Transverse colon (tissue), 4 donors: ENCODE data around the gene STK11IP. TPM values are rescaled to one million over a fixed set of nuclear protein-coding genes. Genes with fewer than 3 reads are reported as not detected.
A peak's percentile ranks its signal among the peaks of the same experiment; 100 is the strongest.

Experiments
- DNase-seq: peaks from one replicate; pipeline ENCODE4 v3.0.0-alpha.2; 2019
- H3K27ac ChIP-seq, 4 donors: fragments of 200-600 bp; sonication (generic); 2 replicates each; pipeline ENCODE4 v1.5.1; 2016 to 2018; ENCODE audit warnings: inconsistent platforms in 4 of 4
- H3K27me3 ChIP-seq: fragments of 200-600 bp; sonication (generic); 2 replicates; pipeline ENCODE4 v1.5.1; 2017; ENCODE audit warnings: inconsistent platforms
- H3K36me3 ChIP-seq, 4 donors: fragments of 200-600 bp; sonication (generic); 2 replicates each; pipeline ENCODE4 v1.5.1; 2017 to 2019; ENCODE audit warnings: inconsistent platforms in 4 of 4
- H3K4me1 ChIP-seq, 4 donors: fragments of 200-600 bp; sonication (generic); 2 replicates each; pipeline ENCODE4 v1.5.1; 2017 to 2020; ENCODE audit warnings: inconsistent platforms in 4 of 4
- H3K4me3 ChIP-seq, 4 donors: fragments of 200-600 bp; sonication (generic); 1 replicate in 1 of 4; 2 replicates in 3 of 4; pipeline versions ENCODE4 v1.5.1 to v1.6.1; 2017 to 2019; ENCODE audit warnings: inconsistent platforms in 4 of 4
- H3K9me3 ChIP-seq, 2 donors: fragments of 200-600 bp; sonication (generic); 2 replicates each; pipeline ENCODE4 v1.5.1; 2017 to 2019; ENCODE audit warnings: inconsistent platforms in 2 of 2
- EP300 ChIP-seq: sonication (generic); formaldehyde crosslinking; IDR thresholded peaks from one replicate; pipeline ENCODE4 v1.6.1; 2017; ENCODE audit warnings: antibody characterized with exemption, low read depth
- POLR2A ChIP-seq: fragments of 450-650 bp; IDR thresholded peaks from one replicate; pipeline ENCODE4 v1.6.1; 2016; ENCODE audit warnings: antibody characterized with exemption, mild to moderate bottlenecking, moderate library complexity
- POLR2AphosphoS5 ChIP-seq, 3 donors: sonication (generic); formaldehyde crosslinking; IDR thresholded peaks; one replicate each; pipeline ENCODE4 v1.6.1; 2016; ENCODE audit warnings: antibody characterized with exemption in 3 of 3
- WGBS, 2 donors: methylation state at CpG; one replicate each; pipeline ENCODE4 v1.1.5; 2018; ENCODE audit warnings: low coverage in 1 of 2; 5-methylcytosine and 5-hydroxymethylcytosine counted together
- in situ Hi-C, 4 donors: fragments of 200-750 bp; cut with MboI; loops; one replicate each; pipeline versions ENCODE4 v1.15.0 to v1.15.1; 2017; ENCODE audit warnings: low sequenced_read_pairs in 3 of 4, low pct_ligation_motif_present in 1 of 4, low pct_unique_long_range_greater_than_20kb in 1 of 4
- intact Hi-C: fragments of 100-400 bp; cut with DNase I; formaldehyde crosslinking; loops from one replicate; pipeline ENCODE4 v1.15.1; 2023; ENCODE audit warnings: low total_unique reads
- total RNA-seq, 4 donors: library from RNA; depleted of rRNA; stranded (reverse); fragments of >200 nt; gene quantifications; one replicate each; pipeline ENCODE4 v1.1.0, GENCODE V29; 2016
- TF ChIP-seq, protein P1 (sequence below), 5 experiments: fragments of 200-600 bp in 3 of 5; fragments of 450-650 bp in 2 of 5; sonication (generic) in 3 of 5; IDR thresholded peaks; 1 replicate in 2 of 5; 2 replicates in 3 of 5; pipeline ENCODE4 v1.5.1; 2016 to 2017; ENCODE audit warnings: antibody characterized with exemption in 5 of 5, inconsistent platforms in 3 of 5, mild to moderate bottlenecking in 2 of 5, moderate library complexity in 1 of 5

The STK11IP gene
- total RNA-seq, 4 donors from 2014 or later = 16.2 to 117 (median 38.2) TPM

DNA sequence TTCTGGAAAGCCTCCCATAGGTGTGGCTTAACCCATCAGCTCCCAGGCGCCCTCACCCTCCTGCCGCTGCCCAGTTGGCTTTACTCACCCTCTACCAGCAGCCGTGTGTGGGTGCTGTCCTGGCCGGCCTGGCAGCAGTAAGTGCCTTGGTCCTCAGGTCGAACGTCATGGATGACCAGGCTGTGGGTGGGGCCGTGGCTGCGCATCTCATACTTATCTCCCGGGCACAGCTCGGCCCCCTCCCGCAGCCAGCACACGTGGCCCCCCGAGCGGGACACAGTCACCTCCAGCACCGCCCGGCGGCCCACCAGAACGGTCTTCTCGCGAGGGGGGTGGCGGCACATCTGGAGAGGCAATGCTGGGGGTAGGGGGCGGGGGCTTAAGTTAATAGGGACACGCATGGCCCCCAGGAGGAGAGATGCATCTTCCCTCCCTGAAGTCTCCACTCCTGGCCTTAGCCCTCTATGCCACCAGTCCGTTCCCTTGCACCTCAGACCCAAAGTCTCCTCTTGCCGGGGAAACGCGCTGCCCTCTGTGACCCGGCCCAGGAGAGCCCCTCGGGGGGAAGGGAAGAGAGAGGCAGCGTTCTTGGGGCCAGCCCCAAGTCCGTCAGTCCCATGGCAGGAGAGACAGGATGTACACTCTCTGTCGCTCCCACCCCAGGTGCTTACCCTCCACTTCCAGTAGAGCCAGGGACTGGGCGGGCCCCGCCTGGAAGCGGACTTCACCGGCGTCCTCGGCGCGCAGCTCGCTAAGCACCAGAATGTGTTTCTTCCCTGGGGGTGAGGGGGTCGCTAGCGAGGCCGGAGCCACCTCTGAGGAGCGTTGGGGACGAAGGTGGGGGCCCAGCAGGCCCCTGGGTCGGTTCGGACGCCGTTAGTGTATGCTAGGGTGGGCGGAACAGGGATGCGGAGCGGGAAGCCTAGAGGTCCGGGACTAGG lies 45.9 kb upstream of the STK11IP start:
- Histone ChIP-seq H3K36me3 (no peaks in the 10 kb centered on the region), H3K27ac (peak overlapping the region; percentile 45 to 61 (median 58)), H3K9me3 (no peaks in the 10 kb centered on the region), H3K4me3 (peak overlapping the region; percentile 39 to 72 (median 57)), H3K27me3 (peaks cover 32% of the 10 kb centered on the region), H3K4me1 (peaks cover 5 to 19% (median 12%) of the 10 kb centered on the region in 4 donors)
- TF ChIP-seq EP300 (no peak), POLR2A (no peak), POLR2AphosphoS5 (IDR thresholded peaks at IDR 0.05) (no peak)
- TF ChIP-seq, protein P1, sequence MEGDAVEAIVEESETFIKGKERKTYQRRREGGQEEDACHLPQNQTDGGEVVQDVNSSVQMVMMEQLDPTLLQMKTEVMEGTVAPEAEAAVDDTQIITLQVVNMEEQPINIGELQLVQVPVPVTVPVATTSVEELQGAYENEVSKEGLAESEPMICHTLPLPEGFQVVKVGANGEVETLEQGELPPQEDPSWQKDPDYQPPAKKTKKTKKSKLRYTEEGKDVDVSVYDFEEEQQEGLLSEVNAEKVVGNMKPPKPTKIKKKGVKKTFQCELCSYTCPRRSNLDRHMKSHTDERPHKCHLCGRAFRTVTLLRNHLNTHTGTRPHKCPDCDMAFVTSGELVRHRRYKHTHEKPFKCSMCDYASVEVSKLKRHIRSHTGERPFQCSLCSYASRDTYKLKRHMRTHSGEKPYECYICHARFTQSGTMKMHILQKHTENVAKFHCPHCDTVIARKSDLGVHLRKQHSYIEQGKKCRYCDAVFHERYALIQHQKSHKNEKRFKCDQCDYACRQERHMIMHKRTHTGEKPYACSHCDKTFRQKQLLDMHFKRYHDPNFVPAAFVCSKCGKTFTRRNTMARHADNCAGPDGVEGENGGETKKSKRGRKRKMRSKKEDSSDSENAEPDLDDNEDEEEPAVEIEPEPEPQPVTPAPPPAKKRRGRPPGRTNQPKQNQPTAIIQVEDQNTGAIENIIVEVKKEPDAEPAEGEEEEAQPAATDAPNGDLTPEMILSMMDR (IDR thresholded peaks at IDR 0.05) = no peak
- peak; percentile 23 for DNase-seq
- in situ Hi-C loops (no loop called here), intact Hi-C loops (loop anchor here (5.0 kb wide), 1 partner anchor 91 kb away; no protein-coding TSS in a partner anchor)
- WGBS, 2 donors = 7% methylated on average over 54 of the region's 54 CpGs; no CpG with 5 or more reads in 1 of the 2 donors

DNA sequence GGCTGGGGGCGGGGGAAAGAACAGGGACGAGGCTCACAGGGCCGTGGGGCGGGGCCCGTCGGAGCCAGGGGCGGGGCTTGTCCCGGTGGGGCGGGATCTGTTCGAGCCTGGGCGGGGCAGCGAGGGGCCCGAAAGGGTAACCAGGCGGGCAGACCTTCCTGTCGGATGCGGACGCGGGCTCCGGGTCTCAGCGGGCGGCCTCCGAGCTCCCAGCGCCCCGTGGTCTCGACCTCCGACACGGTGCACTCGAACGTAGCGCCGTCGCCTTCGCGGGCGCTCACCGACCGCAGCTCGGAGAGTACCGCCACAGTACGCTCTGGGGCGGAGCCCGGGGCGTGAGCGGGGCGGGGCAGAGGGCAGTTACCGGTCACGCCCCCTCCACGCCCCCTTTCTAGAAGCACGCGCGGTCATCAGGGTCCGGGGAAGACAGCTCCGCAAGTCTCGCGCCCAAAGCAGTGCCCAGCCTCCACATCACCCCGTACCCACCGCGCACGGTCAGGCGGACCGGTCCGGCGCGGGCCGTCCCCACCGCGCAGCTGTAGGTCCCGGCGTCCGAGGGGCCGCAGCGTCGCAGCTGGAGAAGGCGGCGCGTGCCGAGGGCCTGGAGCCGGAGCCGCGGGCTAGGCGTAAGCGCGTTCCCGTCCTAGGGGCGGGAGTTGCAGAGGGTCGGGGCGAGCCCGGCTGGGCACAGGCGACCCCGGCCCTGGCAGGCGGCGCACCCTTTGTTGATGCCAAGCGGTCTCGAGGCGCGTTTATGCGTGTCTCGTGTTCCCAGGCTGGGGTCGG lies 45.1 kb upstream of the STK11IP start:
- in situ Hi-C loops (no loop called here), intact Hi-C loops (loop anchor here (5.0 kb wide), 1 partner anchor 90 kb away; no protein-coding TSS in a partner anchor)
- Histone ChIP-seq H3K27me3 (peaks cover 32% of the 10 kb centered on the region), H3K27ac (peak overlapping the region; percentile 45 to 61 (median 58)), H3K36me3 (no peaks in the 10 kb centered on the region), H3K4me1 (peaks cover 5 to 19% (median 12%) of the 10 kb centered on the region in 4 donors), H3K4me3 (peak overlapping the region; percentile 39 to 72 (median 57)), H3K9me3 (no peaks in the 10 kb centered on the region)
- TF ChIP-seq POLR2A (no peak), POLR2AphosphoS5 (IDR thresholded peaks at IDR 0.05) (peak in 1 of 3 donors; percentile 11), EP300 (no peak)
- TF ChIP-seq, protein P1 (IDR thresholded peaks at IDR 0.05) = no peak
- 6% methylated on average over 44 of the region's 99 CpGs; no CpG with 5 or more reads in 1 of the 2 donors for WGBS, 2 donors
- DNase-seq = peak; percentile 90

DNA sequence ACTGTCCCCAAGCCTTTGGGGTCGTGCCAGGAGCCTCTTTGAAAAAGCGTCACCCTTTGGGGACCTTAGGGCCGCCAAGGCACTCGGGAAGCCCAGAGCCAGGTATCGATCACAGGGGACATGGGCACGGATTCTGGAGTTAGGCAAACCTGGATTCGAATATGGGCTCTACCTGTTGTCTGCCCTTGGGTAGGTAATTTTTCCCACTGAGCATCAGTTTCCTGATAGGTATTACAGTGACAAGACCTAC lies 44.6 kb upstream of the STK11IP start:
- 34% methylated on average over 7 of the region's 7 CpGs; no CpG with 5 or more reads in 1 of the 2 donors for WGBS, 2 donors
- Histone ChIP-seq H3K36me3 (no peaks in the 10 kb centered on the region), H3K27ac (no peak overlapping the region), H3K4me1 (peaks cover 5 to 19% (median 12%) of the 10 kb centered on the region in 4 donors), H3K4me3 (peak overlapping the region in 3 of 4 donors; percentile 39 to 72 (median 54)), H3K27me3 (peaks cover 32% of the 10 kb centered on the region), H3K9me3 (no peaks in the 10 kb centered on the region)
- intact Hi-C loops = loop anchor here (5.0 kb wide), 1 partner anchor 89 kb away; no protein-coding TSS in a partner anchor
- TF ChIP-seq, protein P1 (IDR thresholded peaks at IDR 0.05) = no peak
- TF ChIP-seq POLR2AphosphoS5 (IDR thresholded peaks at IDR 0.05) = no peak
- TF ChIP-seq EP300 = no peak
- TF ChIP-seq POLR2A = no peak
- in situ Hi-C loops = no loop called here
- no peak for DNase-seq

DNA sequence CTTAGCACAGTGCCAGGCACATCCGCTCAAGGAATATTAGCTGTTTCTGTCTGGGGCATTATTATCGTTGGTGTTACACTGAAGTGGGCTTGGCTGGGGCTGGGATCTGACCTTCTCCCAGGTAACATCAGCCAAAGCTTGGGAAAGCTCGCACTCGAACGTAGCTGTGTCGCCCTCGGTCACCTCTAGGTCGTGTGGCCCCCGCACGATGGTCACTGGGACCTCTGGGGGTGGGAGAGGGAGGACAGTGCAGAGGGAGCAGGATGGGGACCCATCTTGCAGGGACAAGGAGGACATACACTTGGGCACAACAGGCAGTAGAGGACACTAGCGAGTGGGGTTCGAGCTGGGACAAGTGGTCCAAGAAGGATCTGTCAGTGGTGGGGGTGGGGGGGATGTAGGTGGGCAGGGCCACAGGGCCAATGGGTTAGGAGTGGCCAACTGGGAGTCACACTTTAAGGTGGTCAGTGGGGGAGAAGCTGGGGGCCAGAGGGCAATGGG lies 44.1 kb upstream of the STK11IP start:
- H3K9me3 ChIP-seq = no peaks in the 10 kb centered on the region
- peaks cover 32% of the 10 kb centered on the region for H3K27me3 ChIP-seq
- no peak for DNase-seq
- in situ Hi-C loops (no loop called here), intact Hi-C loops (loop anchor here (5.0 kb wide), 1 partner anchor 89 kb away; no protein-coding TSS in a partner anchor)
- 40 to 87% methylated on average over 2 to 12 of the region's 12 CpGs for WGBS, 2 donors
- no peaks in the 10 kb centered on the region for H3K36me3 ChIP-seq
- TF ChIP-seq, protein P1 (IDR thresholded peaks at IDR 0.05) = no peak
- no peak for TF ChIP-seq POLR2AphosphoS5 (IDR thresholded peaks at IDR 0.05)
- TF ChIP-seq POLR2A = no peak
- no peak for TF ChIP-seq EP300
- peaks cover 5 to 19% (median 12%) of the 10 kb centered on the region in 4 donors for H3K4me1 ChIP-seq
- H3K4me3 ChIP-seq = no peak overlapping the region
- no peak overlapping the region for H3K27ac ChIP-seq
